HCT116 (cell line): ENCODE results near the gene GJB1.

ENCODE experiments used
- CEBPB ChIP-seq: IDR thresholded peaks from 2 replicates; pipeline ENCODE4 v1.6.1; 2012; ENCODE audit warnings: low read depth
- EZH2 ChIP-seq: fragments of 200-600 bp; sonication (generic); IDR thresholded peaks from 2 replicates; pipeline ENCODE4 v1.6.1; 2017; ENCODE audit warnings: antibody characterized with exemption, mixed run types
- POLR2AphosphoS5 ChIP-seq: IDR thresholded peaks from 2 replicates; pipeline ENCODE4 v1.6.1; 2011; ENCODE audit warnings: mild to moderate bottlenecking, low read depth, low read length, moderate library complexity
- RAD21 ChIP-seq: IDR thresholded peaks from 2 replicates; pipeline ENCODE4 v1.6.1; 2012; ENCODE audit warnings: low read depth, mild to moderate bottlenecking
- SIN3A ChIP-seq: IDR thresholded peaks from 2 replicates; pipeline ENCODE4 v1.6.1; 2012; ENCODE audit warnings: low read depth
- TF ChIP-seq, protein P1 (sequence below): IDR thresholded peaks from 2 replicates; pipeline ENCODE4 v1.6.1; 2012
- TF ChIP-seq, protein P2 (sequence below), 3 experiments: fragments of 200-600 bp in 1 of 3; sonication (generic) in 1 of 3; IDR thresholded peaks in 2 of 3; conservative IDR thresholded peaks in 1 of 3; 2 replicates each; pipeline ENCODE4 v1.5.1; 2012 to 2017; ENCODE audit warnings: low read depth in 2 of 3, low read length in 2 of 3, antibody characterized with exemption in 1 of 3, borderline replicate concordance in 1 of 3, control low read depth in 1 of 3, mild to moderate bottlenecking in 1 of 3, mixed read lengths in 1 of 3, mixed run types in 1 of 3, moderate library complexity in 1 of 3; ENCODE audit not compliant: insufficient read depth in 1 of 3
- TF ChIP-seq, protein P3 (sequence below): IDR thresholded peaks from 2 replicates; pipeline ENCODE4 v1.6.1; 2012

DNA sequence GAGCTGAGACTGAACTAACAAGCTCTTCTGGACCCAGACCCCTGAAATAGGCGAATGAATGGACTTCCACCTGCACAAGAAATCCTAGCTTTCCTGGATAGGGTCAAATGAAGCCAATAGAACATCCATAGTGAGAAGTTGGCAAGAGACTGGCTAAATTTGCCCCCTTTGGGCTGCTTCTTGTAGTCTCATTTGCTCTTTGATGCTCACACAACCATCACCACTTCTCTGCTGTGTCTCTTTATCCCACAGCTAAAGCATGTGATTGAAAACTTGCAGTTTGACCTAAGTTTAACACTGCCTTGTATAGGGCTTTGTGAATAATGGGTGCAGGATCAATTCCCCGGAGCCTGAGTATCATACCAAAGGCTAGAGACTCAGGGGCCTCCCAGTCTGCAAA is 40.2 kb upstream of the GJB1 start:
- TF ChIP-seq, protein P1, sequence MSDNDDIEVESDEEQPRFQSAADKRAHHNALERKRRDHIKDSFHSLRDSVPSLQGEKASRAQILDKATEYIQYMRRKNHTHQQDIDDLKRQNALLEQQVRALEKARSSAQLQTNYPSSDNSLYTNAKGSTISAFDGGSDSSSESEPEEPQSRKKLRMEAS = no peak
- TF ChIP-seq, protein P2, sequence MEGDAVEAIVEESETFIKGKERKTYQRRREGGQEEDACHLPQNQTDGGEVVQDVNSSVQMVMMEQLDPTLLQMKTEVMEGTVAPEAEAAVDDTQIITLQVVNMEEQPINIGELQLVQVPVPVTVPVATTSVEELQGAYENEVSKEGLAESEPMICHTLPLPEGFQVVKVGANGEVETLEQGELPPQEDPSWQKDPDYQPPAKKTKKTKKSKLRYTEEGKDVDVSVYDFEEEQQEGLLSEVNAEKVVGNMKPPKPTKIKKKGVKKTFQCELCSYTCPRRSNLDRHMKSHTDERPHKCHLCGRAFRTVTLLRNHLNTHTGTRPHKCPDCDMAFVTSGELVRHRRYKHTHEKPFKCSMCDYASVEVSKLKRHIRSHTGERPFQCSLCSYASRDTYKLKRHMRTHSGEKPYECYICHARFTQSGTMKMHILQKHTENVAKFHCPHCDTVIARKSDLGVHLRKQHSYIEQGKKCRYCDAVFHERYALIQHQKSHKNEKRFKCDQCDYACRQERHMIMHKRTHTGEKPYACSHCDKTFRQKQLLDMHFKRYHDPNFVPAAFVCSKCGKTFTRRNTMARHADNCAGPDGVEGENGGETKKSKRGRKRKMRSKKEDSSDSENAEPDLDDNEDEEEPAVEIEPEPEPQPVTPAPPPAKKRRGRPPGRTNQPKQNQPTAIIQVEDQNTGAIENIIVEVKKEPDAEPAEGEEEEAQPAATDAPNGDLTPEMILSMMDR (IDR thresholded peaks at IDR 0.05 in 2 of 3, conservative IDR thresholded peaks at IDR 0.05 in 1 of 3; ENCODE audit: borderline replicate concordance in 1 of 3, insufficient read depth in 1 of 3, low read depth in 2 of 3, low read length in 2 of 3) = no peak
- TF ChIP-seq RAD21 (no peak), CEBPB (no peak), POLR2AphosphoS5 (no peak), EZH2 (no peak), SIN3A (no peak)
- TF ChIP-seq, protein P3, sequence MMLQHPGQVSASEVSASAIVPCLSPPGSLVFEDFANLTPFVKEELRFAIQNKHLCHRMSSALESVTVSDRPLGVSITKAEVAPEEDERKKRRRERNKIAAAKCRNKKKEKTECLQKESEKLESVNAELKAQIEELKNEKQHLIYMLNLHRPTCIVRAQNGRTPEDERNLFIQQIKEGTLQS = no peak
